Loucy (cell line): Measurements from ENCODE around the gene MAD1L1.

Experiments
- EZH2phosphoT487 ChIP-seq: fragments of 200-600 bp; IDR thresholded peaks from 2 replicates; pipeline ENCODE4 v1.6.1; 2018; ENCODE audit warnings: antibody characterized with exemption, mild to moderate bottlenecking, moderate library complexity, borderline replicate concordance
- TF ChIP-seq, protein P1 (sequence below): fragments of 200-600 bp; sonication (generic); conservative IDR thresholded peaks from 2 replicates; pipeline ENCODE4 v1.5.1; 2014; ENCODE audit warnings: mild to moderate bottlenecking, antibody characterized with exemption, low read length

- TF ChIP-seq, protein P1, sequence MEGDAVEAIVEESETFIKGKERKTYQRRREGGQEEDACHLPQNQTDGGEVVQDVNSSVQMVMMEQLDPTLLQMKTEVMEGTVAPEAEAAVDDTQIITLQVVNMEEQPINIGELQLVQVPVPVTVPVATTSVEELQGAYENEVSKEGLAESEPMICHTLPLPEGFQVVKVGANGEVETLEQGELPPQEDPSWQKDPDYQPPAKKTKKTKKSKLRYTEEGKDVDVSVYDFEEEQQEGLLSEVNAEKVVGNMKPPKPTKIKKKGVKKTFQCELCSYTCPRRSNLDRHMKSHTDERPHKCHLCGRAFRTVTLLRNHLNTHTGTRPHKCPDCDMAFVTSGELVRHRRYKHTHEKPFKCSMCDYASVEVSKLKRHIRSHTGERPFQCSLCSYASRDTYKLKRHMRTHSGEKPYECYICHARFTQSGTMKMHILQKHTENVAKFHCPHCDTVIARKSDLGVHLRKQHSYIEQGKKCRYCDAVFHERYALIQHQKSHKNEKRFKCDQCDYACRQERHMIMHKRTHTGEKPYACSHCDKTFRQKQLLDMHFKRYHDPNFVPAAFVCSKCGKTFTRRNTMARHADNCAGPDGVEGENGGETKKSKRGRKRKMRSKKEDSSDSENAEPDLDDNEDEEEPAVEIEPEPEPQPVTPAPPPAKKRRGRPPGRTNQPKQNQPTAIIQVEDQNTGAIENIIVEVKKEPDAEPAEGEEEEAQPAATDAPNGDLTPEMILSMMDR = no peak
- TF ChIP-seq EZH2phosphoT487 = no peak
These were observed 43.4 kb upstream of the MAD1L1 start for GRCh38 chr7:2276107-2276506.
